ENCODE measurements around the gene PRR30. TPM values are rescaled to one million over a fixed set of nuclear protein-coding genes. Genes with fewer than 3 reads are reported as not detected.

PRR30 gene
- total RNA-seq, 2 donors from 2014 or later: not detected

- no peak for ATAC-seq (ENCODE audit: insufficient number of reproducible peaks, low FRiP score, low read depth)
- TF ChIP-seq CTCF (IDR thresholded peaks at IDR 0.05): no peak
Measured at GRCh38 chr2:27127883-27128667, 11.1 kb downstream of the PRR30 start.

GRCh38 chr2:27126252-27126710, 12.9 kb downstream of the PRR30 start:
- ATAC-seq (ENCODE audit: insufficient number of reproducible peaks, low FRiP score, low read depth): no peak
- H3K36me3 ChIP-seq: peaks cover 10% of the 10 kb centered on the region
- no peak overlapping the region for H3K27ac ChIP-seq
- DNase-seq (ENCODE audit: low spot score): no peak
- H3K27me3 ChIP-seq (replicated peaks; ENCODE audit: insufficient read depth): no peaks in the 10 kb centered on the region
- peaks cover 0 to 3% of the 10 kb centered on the region in 2 donors for H3K4me1 ChIP-seq (ENCODE audit: control insufficient read depth in 1 of 2, low read depth in 2 of 2)
- H3K4me3 ChIP-seq: no peak overlapping the region
- no peak for TF ChIP-seq CTCF (IDR thresholded peaks at IDR 0.05)
- H3K9me3 ChIP-seq: no peaks in the 10 kb centered on the region

More at GRCh38 chr2:27127883-27128667, 11.1 kb downstream of the PRR30 start:
- Histone ChIP-seq H3K27ac (no peak overlapping the region), H3K4me3 (no peak overlapping the region), H3K27me3 (replicated peaks; ENCODE audit: insufficient read depth) (no peaks in the 10 kb centered on the region), H3K36me3 (peaks cover 19% of the 10 kb centered on the region), H3K9me3 (no peaks in the 10 kb centered on the region), H3K4me1 (ENCODE audit: control insufficient read depth in 1 of 2, low read depth in 2 of 2) (peaks cover 5 to 11% of the 10 kb centered on the region in 2 donors)
- no peak for DNase-seq (ENCODE audit: low spot score)

GRCh38 chr2:27125104-27125503, 14.1 kb downstream of the PRR30 start:
- no peak overlapping the region for H3K4me3 ChIP-seq
- no peaks in the 10 kb centered on the region for H3K27me3 ChIP-seq (replicated peaks; ENCODE audit: insufficient read depth)
- H3K27ac ChIP-seq: no peak overlapping the region
- H3K4me1 ChIP-seq (ENCODE audit: control insufficient read depth in 1 of 2, low read depth in 2 of 2): peaks cover 0 to 3% of the 10 kb centered on the region in 2 donors
- ATAC-seq (ENCODE audit: insufficient number of reproducible peaks, low FRiP score, low read depth) (no peak), DNase-seq (ENCODE audit: low spot score) (no peak)
- H3K9me3 ChIP-seq: no peaks in the 10 kb centered on the region
- no peaks in the 10 kb centered on the region for H3K36me3 ChIP-seq
- no peak for TF ChIP-seq CTCF (IDR thresholded peaks at IDR 0.05)

GRCh38 chr2:27123302-27124150, 15.7 kb downstream of the PRR30 start, which contains the start of gene ABHD1:
TSS of gene ABHD1 (plus strand) at chr2:27123815. CDS start at chr2:27123949, 134 bp downstream.
- DNase-seq (ENCODE audit: low spot score): no peak
- Histone ChIP-seq H3K27me3 (replicated peaks; ENCODE audit: insufficient read depth) (no peaks in the 10 kb centered on the region), H3K9me3 (no peaks in the 10 kb centered on the region), H3K4me3 (peak within 1 kb of the TSS; percentile 87), H3K4me1 (ENCODE audit: control insufficient read depth in 1 of 2, low read depth in 2 of 2) (peaks cover 4 to 8% of the 10 kb centered on the region in 2 donors), H3K36me3 (no peaks in the 10 kb centered on the region), H3K27ac (peak within 1 kb of the TSS in 1 of 2 donors; percentile 12)
- ATAC-seq (ENCODE audit: insufficient number of reproducible peaks, low FRiP score, low read depth): no peak
- TF ChIP-seq CTCF (IDR thresholded peaks at IDR 0.05): no peak

- no peak for DNase-seq (ENCODE audit: low spot score)
- peaks cover 9 to 15% of the 10 kb centered on the region in 2 donors for H3K4me1 ChIP-seq (ENCODE audit: control insufficient read depth in 1 of 2, low read depth in 2 of 2)
- H3K4me3 ChIP-seq: peak overlapping the region; percentile 87
- H3K27ac ChIP-seq: no peak overlapping the region
- H3K27me3 ChIP-seq (replicated peaks; ENCODE audit: insufficient read depth): no peaks in the 10 kb centered on the region
- ATAC-seq (ENCODE audit: insufficient number of reproducible peaks, low FRiP score, low read depth): no peak
- H3K36me3 ChIP-seq: no peaks in the 10 kb centered on the region
- no peaks in the 10 kb centered on the region for H3K9me3 ChIP-seq
- no peak for TF ChIP-seq CTCF (IDR thresholded peaks at IDR 0.05)
Measured at GRCh38 chr2:27122791-27123190, 16.4 kb downstream of the PRR30 start.

All from thoracic aorta (tissue), 2 donors.